Measurements from ENCODE around the gene SMURF2.
"Not testable (repeated sequence)": the region's sequence is repeated elsewhere in the genome, so short reads cannot be mapped to it uniquely, and the experiment has no call there.

GRCh38 chr17:64663836-64664235 is 1.7 kb upstream of the SMURF2 start:
- TF ChIP-seq, protein P1, sequence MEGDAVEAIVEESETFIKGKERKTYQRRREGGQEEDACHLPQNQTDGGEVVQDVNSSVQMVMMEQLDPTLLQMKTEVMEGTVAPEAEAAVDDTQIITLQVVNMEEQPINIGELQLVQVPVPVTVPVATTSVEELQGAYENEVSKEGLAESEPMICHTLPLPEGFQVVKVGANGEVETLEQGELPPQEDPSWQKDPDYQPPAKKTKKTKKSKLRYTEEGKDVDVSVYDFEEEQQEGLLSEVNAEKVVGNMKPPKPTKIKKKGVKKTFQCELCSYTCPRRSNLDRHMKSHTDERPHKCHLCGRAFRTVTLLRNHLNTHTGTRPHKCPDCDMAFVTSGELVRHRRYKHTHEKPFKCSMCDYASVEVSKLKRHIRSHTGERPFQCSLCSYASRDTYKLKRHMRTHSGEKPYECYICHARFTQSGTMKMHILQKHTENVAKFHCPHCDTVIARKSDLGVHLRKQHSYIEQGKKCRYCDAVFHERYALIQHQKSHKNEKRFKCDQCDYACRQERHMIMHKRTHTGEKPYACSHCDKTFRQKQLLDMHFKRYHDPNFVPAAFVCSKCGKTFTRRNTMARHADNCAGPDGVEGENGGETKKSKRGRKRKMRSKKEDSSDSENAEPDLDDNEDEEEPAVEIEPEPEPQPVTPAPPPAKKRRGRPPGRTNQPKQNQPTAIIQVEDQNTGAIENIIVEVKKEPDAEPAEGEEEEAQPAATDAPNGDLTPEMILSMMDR (IDR thresholded peaks at IDR 0.05) = not testable (repeated sequence)
- not testable (repeated sequence) for TF ChIP-seq POLR2A (IDR thresholded peaks at IDR 0.05)

All from breast epithelium (tissue), 3 donors.